ENCODE results near the gene UTF1. TPM values are rescaled to one million over a fixed set of nuclear protein-coding genes. Genes with fewer than 3 reads are reported as not detected.

Gene UTF1
- total and polyA plus RNA-seq, 9 donors, result 0.06 to 9.3 (median 2.5) TPM; not detected in 2

DNA sequence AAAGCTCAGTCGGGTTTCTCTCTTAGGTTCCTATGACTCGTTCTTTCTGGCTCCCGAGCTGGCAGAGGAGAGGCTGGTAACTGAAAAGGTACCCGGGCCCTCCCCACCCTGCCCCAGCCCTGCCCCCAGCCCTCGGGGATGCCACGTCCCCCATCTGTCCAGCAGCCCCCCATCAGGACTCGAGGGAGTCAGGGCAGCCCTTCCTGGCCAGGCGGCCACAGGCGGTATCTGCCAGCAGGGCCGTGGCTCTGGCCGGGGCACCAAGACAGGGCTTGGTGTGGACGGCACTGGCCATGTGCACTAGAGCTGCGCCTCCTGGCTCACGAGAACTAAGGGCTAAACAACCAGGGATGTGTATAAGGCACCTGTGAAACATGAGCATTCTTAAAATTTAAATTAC, 40.3 kb upstream of the UTF1 start:
- no peak for TF ChIP-seq EP300 (IDR thresholded peaks at IDR 0.05)
- no peak for TF ChIP-seq POLR2A (IDR thresholded peaks at IDR 0.05)
- TF ChIP-seq, protein P1, sequence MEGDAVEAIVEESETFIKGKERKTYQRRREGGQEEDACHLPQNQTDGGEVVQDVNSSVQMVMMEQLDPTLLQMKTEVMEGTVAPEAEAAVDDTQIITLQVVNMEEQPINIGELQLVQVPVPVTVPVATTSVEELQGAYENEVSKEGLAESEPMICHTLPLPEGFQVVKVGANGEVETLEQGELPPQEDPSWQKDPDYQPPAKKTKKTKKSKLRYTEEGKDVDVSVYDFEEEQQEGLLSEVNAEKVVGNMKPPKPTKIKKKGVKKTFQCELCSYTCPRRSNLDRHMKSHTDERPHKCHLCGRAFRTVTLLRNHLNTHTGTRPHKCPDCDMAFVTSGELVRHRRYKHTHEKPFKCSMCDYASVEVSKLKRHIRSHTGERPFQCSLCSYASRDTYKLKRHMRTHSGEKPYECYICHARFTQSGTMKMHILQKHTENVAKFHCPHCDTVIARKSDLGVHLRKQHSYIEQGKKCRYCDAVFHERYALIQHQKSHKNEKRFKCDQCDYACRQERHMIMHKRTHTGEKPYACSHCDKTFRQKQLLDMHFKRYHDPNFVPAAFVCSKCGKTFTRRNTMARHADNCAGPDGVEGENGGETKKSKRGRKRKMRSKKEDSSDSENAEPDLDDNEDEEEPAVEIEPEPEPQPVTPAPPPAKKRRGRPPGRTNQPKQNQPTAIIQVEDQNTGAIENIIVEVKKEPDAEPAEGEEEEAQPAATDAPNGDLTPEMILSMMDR (IDR thresholded peaks at IDR 0.05), result no peak
- DNase-seq, result no peak
- intact Hi-C loops (cut with DNase I), result no loop called here
- Histone ChIP-seq H3K27me3 (no peaks in the 10 kb centered on the region), H3K9me3 (no peaks in the 10 kb centered on the region), H3K4me1 (ENCODE audit: insufficient read depth) (no peaks in the 10 kb centered on the region), H3K36me3 (no peaks in the 10 kb centered on the region), H3K27ac (no peak overlapping the region), H3K4me3 (no peak overlapping the region)
- 86 to 91% (median 87%) methylated on average over 14 of the region's 14 CpGs for WGBS, 3 donors

DNA sequence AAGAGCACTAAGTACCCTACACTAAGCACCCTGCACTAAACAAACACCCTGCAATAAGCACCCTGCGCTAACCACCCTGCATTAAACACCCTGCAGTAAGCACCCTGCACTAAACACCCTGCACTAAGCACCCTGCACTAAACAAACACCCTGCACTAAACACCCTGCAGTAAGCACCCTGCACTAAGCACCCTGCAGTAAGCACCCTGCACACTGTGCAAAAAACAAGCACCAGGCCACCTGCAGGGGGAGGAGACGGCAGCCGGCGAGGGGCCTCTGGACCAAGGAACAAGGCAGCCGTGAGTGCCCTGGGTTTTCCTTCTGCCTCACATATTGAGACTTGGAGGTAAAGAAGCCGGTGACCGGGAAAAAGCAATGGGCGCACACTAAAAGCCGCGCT, 39.8 kb upstream of the UTF1 start:
- WGBS, 3 donors, result 95 to 98% (median 97%) methylated on average over 10 of the region's 10 CpGs

DNA sequence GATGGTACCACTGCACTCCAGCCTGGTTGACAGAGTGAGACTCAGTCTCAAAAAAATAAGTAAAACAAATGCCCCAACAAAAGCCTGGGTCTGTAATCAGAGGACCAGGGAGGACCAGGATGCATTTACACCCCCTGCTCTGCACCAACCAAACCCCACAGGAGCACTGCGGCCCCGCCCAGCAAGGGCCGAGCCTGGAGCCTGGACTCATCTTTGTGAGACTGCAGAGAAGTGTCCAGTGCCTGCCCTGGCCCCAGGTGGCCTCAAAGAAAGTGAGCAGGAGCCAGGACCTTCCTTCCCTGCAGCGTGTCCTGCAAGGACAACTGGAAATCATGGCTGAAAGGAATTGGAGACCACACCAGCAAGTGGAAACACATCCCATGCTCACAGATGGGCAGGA, 38.4 kb upstream of the UTF1 start:
- intact Hi-C loops (cut with DNase I), result no loop called here
- no peak overlapping the region for H3K27ac ChIP-seq
- 96 to 98% (median 97%) methylated on average over 4 of the region's 4 CpGs for WGBS, 3 donors
- no peak for TF ChIP-seq POLR2A (IDR thresholded peaks at IDR 0.05)
- TF ChIP-seq, protein P1 (IDR thresholded peaks at IDR 0.05), result no peak
- no peak for TF ChIP-seq EP300 (IDR thresholded peaks at IDR 0.05)
- H3K9me3 ChIP-seq, result no peaks in the 10 kb centered on the region
- no peaks in the 10 kb centered on the region for H3K36me3 ChIP-seq
- DNase-seq, result no peak
- H3K4me3 ChIP-seq, result no peak overlapping the region
- H3K4me1 ChIP-seq (ENCODE audit: insufficient read depth), result no peaks in the 10 kb centered on the region
- H3K27me3 ChIP-seq, result no peaks in the 10 kb centered on the region

More for the DNA sequence above, 39.8 kb upstream of the UTF1 start:
- intact Hi-C loops (cut with DNase I), result no loop called here
- Histone ChIP-seq H3K27me3 (no peaks in the 10 kb centered on the region), H3K36me3 (no peaks in the 10 kb centered on the region), H3K27ac (no peak overlapping the region), H3K4me1 (ENCODE audit: insufficient read depth) (no peaks in the 10 kb centered on the region), H3K9me3 (no peaks in the 10 kb centered on the region), H3K4me3 (no peak overlapping the region)
- TF ChIP-seq EP300 (IDR thresholded peaks at IDR 0.05) (no peak), POLR2A (IDR thresholded peaks at IDR 0.05) (no peak)
- TF ChIP-seq, protein P1 (IDR thresholded peaks at IDR 0.05), result no peak
- DNase-seq, result no peak

DNA sequence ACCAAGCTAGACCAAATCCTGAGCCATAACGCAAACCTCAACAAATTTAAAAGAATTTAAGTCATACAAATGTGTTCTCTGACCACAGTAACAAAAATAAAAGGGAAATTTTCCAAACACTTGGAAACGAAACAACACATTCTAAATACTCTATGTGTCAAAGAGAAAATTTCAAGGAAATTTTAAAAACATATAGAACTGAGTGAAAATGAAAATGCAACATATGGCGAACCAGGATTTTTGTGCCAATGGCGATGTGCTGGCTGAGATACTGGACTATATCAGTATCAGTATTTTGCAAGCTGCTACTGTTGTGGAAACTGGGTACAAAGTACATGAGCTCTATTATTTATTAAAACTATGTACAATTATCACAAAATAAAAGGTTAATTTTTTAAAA, 35.9 kb upstream of the UTF1 start:
- H3K9me3 ChIP-seq, result no peaks in the 10 kb centered on the region
- intact Hi-C loops (cut with DNase I), result no loop called here
- H3K4me1 ChIP-seq (ENCODE audit: insufficient read depth), result no peaks in the 10 kb centered on the region
- no peaks in the 10 kb centered on the region for H3K36me3 ChIP-seq
- TF ChIP-seq POLR2A (IDR thresholded peaks at IDR 0.05) (no peak), EP300 (IDR thresholded peaks at IDR 0.05) (no peak)
- no peaks in the 10 kb centered on the region for H3K27me3 ChIP-seq
- H3K4me3 ChIP-seq, result no peak overlapping the region
- H3K27ac ChIP-seq, result no peak overlapping the region
- WGBS, 3 donors, result 63 to 78% (median 70%) methylated on average over 4 of the region's 4 CpGs
- DNase-seq, result no peak

DNA sequence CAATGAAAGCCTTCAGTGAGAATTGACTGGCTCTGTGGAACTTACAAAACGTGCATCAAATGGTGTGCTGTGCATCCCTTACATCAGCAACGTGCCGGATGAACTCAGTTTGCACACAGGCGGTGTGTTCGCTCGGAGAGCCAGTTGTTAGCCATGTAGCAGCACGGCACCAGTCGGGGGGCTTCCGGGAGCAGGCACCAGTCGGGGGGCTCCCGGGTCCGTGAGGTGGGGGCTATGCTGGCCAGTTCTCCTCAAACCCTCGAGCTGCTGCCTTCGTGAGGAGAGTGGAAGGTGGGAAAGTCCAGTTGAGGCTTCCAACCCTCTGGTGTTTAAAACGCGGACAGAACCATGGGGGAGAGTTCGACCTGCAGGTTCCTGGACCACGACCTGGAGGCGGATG, 34.9 kb upstream of the UTF1 start:
- no peaks in the 10 kb centered on the region for H3K36me3 ChIP-seq
- DNase-seq, result peak in 1 of 5 donors; percentile 20
- H3K9me3 ChIP-seq, result no peaks in the 10 kb centered on the region
- no peaks in the 10 kb centered on the region for H3K27me3 ChIP-seq
- H3K4me1 ChIP-seq (ENCODE audit: insufficient read depth), result no peaks in the 10 kb centered on the region
- 79 to 87% (median 84%) methylated on average over 16 to 19 of the region's 19 CpGs for WGBS, 3 donors
- H3K4me3 ChIP-seq, result no peak overlapping the region
- no peak overlapping the region for H3K27ac ChIP-seq
- TF ChIP-seq, protein P1 (IDR thresholded peaks at IDR 0.05), result no peak
- no peak for TF ChIP-seq EP300 (IDR thresholded peaks at IDR 0.05)
- no peak for TF ChIP-seq POLR2A (IDR thresholded peaks at IDR 0.05)
- intact Hi-C loops (cut with DNase I), result no loop called here
